ENCODE data around the gene PPP3CB.

The PPP3CB gene

GRCh38 chr10:73467206-73467605 is 28.6 kb downstream of the PPP3CB start:
- H3K27ac ChIP-seq = no peak overlapping the region
- H3K9ac ChIP-seq (ENCODE audit: insufficient read length) = no peak overlapping the region
- H3K36me3 ChIP-seq (ENCODE audit: insufficient read depth, low read length) = peaks cover 34% of the 10 kb centered on the region
- H3K4me3 ChIP-seq = no peak overlapping the region
- no peak for TF ChIP-seq POLR2AphosphoS5 (IDR thresholded peaks at IDR 0.05; ENCODE audit: borderline replicate concordance, low read depth, low read length)
- TF ChIP-seq EZH2 (IDR thresholded peaks at IDR 0.05) = no peak
- no peak for TF ChIP-seq FOXP2 (optimal IDR thresholded peaks at IDR 0.05; ENCODE audit: control extremely low read depth, extremely low read length, insufficient read depth)
- DNase-seq (ENCODE audit: low read depth, low spot score) = no peak
- H3K9me3 ChIP-seq (ENCODE audit: low read depth, low read length) = no peaks in the 10 kb centered on the region

DNA sequence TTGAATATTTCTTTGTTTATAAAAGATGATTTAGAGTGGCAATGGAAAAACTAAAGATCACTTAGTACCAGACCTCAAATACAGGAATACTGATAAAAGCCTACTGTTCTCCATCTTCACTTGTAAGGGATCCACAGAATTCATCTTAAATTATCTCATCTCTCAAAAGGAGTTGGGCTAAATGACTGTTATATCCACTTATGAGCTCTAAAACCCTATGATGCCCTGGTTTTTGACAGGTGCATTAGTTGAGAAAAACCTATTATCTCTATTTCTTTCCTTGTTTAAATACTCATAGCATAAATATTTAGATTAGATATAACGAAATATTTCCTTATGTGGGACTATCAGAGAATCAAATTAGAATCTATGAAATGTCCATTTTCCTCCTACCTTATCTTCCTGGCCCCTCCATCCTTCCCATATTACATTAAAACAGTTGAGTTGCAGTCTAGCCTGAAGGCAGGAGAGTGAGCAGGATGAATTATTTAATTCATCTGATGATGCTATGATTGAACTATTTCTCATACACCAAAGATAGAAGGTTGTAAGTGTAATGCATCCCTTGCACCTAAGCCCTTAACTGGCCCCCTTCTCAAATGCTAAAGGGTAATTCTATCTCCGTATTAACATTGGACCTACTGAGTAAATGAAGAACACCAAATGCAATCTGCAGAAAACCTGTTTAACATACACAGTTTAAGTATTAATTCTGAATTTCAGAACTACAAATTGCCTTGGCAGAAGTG is 29.7 kb downstream of the PPP3CB start:
- no peaks in the 10 kb centered on the region for H3K9me3 ChIP-seq (ENCODE audit: low read depth, low read length)
- peaks cover 28% of the 10 kb centered on the region for H3K36me3 ChIP-seq (ENCODE audit: insufficient read depth, low read length)
- TF ChIP-seq POLR2AphosphoS5 (IDR thresholded peaks at IDR 0.05; ENCODE audit: borderline replicate concordance, low read depth, low read length) (no peak), FOXP2 (optimal IDR thresholded peaks at IDR 0.05; ENCODE audit: control extremely low read depth, extremely low read length, insufficient read depth) (no peak), EZH2 (IDR thresholded peaks at IDR 0.05) (no peak)
- H3K9ac ChIP-seq (ENCODE audit: insufficient read length) = no peak overlapping the region
- no peak for DNase-seq (ENCODE audit: low read depth, low spot score)
- no peak overlapping the region for H3K27ac ChIP-seq
- H3K4me3 ChIP-seq = no peak overlapping the region

- Histone ChIP-seq H3K27ac (no peak overlapping the region), H3K9me3 (ENCODE audit: low read depth, low read length) (no peaks in the 10 kb centered on the region), H3K36me3 (ENCODE audit: insufficient read depth, low read length) (peaks cover 4% of the 10 kb centered on the region; the same call in 1 of the 2 replicates), H3K4me3 (no peak overlapping the region), H3K9ac (ENCODE audit: insufficient read length) (no peak overlapping the region)
- no peak for TF ChIP-seq EZH2 (IDR thresholded peaks at IDR 0.05)
- TF ChIP-seq FOXP2 (optimal IDR thresholded peaks at IDR 0.05; ENCODE audit: control extremely low read depth, extremely low read length, insufficient read depth) = no peak
- TF ChIP-seq POLR2AphosphoS5 (IDR thresholded peaks at IDR 0.05; ENCODE audit: borderline replicate concordance, low read depth, low read length) = no peak
- DNase-seq (ENCODE audit: low read depth, low spot score) = no peak
Observed at GRCh38 chr10:73460897-73461296, 34.9 kb downstream of the PPP3CB start.

- no peaks in the 10 kb centered on the region; the same call in 1 of the 2 replicates for H3K36me3 ChIP-seq (ENCODE audit: insufficient read depth, low read length)
- H3K9me3 ChIP-seq (ENCODE audit: low read depth, low read length) = no peaks in the 10 kb centered on the region
- no peak for DNase-seq (ENCODE audit: low read depth, low spot score)
- no peak for TF ChIP-seq FOXP2 (optimal IDR thresholded peaks at IDR 0.05; ENCODE audit: control extremely low read depth, extremely low read length, insufficient read depth)
- TF ChIP-seq EZH2 (IDR thresholded peaks at IDR 0.05) = no peak
- TF ChIP-seq POLR2AphosphoS5 (IDR thresholded peaks at IDR 0.05; ENCODE audit: borderline replicate concordance, low read depth, low read length) = no peak
- no peak overlapping the region for H3K27ac ChIP-seq
- no peak overlapping the region for H3K9ac ChIP-seq (ENCODE audit: insufficient read length)
- no peak overlapping the region for H3K4me3 ChIP-seq
Observed at GRCh38 chr10:73459683-73460314, 36.0 kb downstream of the PPP3CB start.

GRCh38 chr10:73456187-73456890 is 39.5 kb downstream of the PPP3CB start:
- TF ChIP-seq EZH2 (IDR thresholded peaks at IDR 0.05) (no peak), POLR2AphosphoS5 (IDR thresholded peaks at IDR 0.05; ENCODE audit: borderline replicate concordance, low read depth, low read length) (no peak), FOXP2 (optimal IDR thresholded peaks at IDR 0.05; ENCODE audit: control extremely low read depth, extremely low read length, insufficient read depth) (no peak)
- no peaks in the 10 kb centered on the region; the same call in 1 of the 2 replicates for H3K36me3 ChIP-seq (ENCODE audit: insufficient read depth, low read length)
- H3K9me3 ChIP-seq (ENCODE audit: low read depth, low read length) = no peaks in the 10 kb centered on the region
- H3K9ac ChIP-seq (ENCODE audit: insufficient read length) = no peak overlapping the region
- no peak overlapping the region for H3K4me3 ChIP-seq
- H3K27ac ChIP-seq = no peak overlapping the region
- no peak for DNase-seq (ENCODE audit: low read depth, low spot score)

DNA sequence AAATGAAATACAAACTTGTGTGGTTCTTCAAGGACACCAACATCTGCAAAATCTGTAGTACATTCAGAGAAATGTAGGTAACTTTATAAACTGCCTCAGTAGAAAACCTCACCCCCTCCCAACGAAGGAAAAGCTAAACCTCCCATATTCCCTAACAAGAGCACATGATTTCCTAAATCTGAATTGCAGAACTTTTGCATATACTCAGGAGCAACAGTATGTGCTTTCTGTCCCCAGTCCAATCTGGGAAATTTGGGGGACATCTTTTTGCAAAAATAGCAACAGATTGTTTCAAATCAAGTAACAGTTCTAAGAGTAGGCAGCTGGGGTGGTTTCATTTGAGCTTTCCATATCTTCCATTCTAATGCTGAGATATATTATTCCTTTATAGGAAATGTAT is 46.7 kb downstream of the PPP3CB start:
- Histone ChIP-seq H3K9me3 (ENCODE audit: low read depth, low read length) (no peaks in the 10 kb centered on the region), H3K9ac (ENCODE audit: insufficient read length) (no peak overlapping the region), H3K36me3 (ENCODE audit: insufficient read depth, low read length) (no peaks in the 10 kb centered on the region), H3K4me3 (no peak overlapping the region), H3K27ac (no peak overlapping the region)
- no peak for TF ChIP-seq EZH2 (IDR thresholded peaks at IDR 0.05)
- no peak for TF ChIP-seq POLR2AphosphoS5 (IDR thresholded peaks at IDR 0.05; ENCODE audit: borderline replicate concordance, low read depth, low read length)
- no peak for TF ChIP-seq FOXP2 (optimal IDR thresholded peaks at IDR 0.05; ENCODE audit: control extremely low read depth, extremely low read length, insufficient read depth)
- DNase-seq (ENCODE audit: low read depth, low spot score) = no peak

- DNase-seq (ENCODE audit: low read depth, low spot score) = no peak
- no peaks in the 10 kb centered on the region for H3K9me3 ChIP-seq (ENCODE audit: low read depth, low read length)
- TF ChIP-seq FOXP2 (optimal IDR thresholded peaks at IDR 0.05; ENCODE audit: control extremely low read depth, extremely low read length, insufficient read depth) = no peak
- no peak for TF ChIP-seq EZH2 (IDR thresholded peaks at IDR 0.05)
- no peak for TF ChIP-seq POLR2AphosphoS5 (IDR thresholded peaks at IDR 0.05; ENCODE audit: borderline replicate concordance, low read depth, low read length)
- H3K36me3 ChIP-seq (ENCODE audit: insufficient read depth, low read length) = no peaks in the 10 kb centered on the region
- no peak overlapping the region for H3K4me3 ChIP-seq
- no peak overlapping the region for H3K27ac ChIP-seq
- no peak overlapping the region for H3K9ac ChIP-seq (ENCODE audit: insufficient read length)
Observed at GRCh38 chr10:73448384-73448783, 47.4 kb downstream of the PPP3CB start.

DNA sequence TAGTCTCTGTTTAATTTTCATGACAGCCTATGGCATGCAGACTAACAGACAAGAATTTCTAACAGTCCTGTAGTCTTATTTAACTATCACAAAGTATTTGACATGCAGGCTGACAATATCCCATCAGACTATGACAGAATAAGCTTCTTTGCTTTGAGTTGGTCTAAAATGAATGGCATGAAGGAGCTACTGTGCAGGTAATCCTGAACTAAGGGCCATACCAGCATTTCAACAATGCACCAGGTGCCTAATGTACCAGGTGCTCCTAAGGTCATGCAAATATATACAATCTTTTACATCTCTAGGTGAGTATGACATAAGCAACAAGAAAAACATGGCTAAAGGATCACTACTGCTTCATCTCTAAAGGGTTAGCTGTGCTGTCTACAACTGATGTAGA is 48.9 kb downstream of the PPP3CB start:
- Histone ChIP-seq H3K9ac (ENCODE audit: insufficient read length) (no peak overlapping the region), H3K4me3 (no peak overlapping the region), H3K9me3 (ENCODE audit: low read depth, low read length) (no peaks in the 10 kb centered on the region), H3K36me3 (ENCODE audit: insufficient read depth, low read length) (no peaks in the 10 kb centered on the region), H3K27ac (no peak overlapping the region)
- no peak for DNase-seq (ENCODE audit: low read depth, low spot score)
- no peak for TF ChIP-seq EZH2 (IDR thresholded peaks at IDR 0.05)
- TF ChIP-seq FOXP2 (optimal IDR thresholded peaks at IDR 0.05; ENCODE audit: control extremely low read depth, extremely low read length, insufficient read depth) = no peak
- TF ChIP-seq POLR2AphosphoS5 (IDR thresholded peaks at IDR 0.05; ENCODE audit: borderline replicate concordance, low read depth, low read length) = no peak
